GM23248 (cell line): ENCODE measurements around the gene PVRIG. TPM values are rescaled to one million over a fixed set of nuclear protein-coding genes. Genes with fewer than 3 reads are reported as not detected.
A peak's percentile ranks its signal among the peaks of the same experiment; 100 is the strongest.
"Not testable (repeated sequence)": the region's sequence is repeated elsewhere in the genome, so short reads cannot be mapped to it uniquely, and the experiment has no call there.

ENCODE experiments used
- DNase-seq: peaks from one replicate; pipeline ENCODE4 v3.0.0-alpha.2; 2015
- H2AFZ ChIP-seq: fragments of 200-600 bp; sonication (generic); 2 replicates; pipeline ENCODE4 v1.6.1; 2016; ENCODE audit warnings: antibody characterized with exemption
- H3F3A ChIP-seq: fragments of 200-600 bp; sonication (generic); 2 replicates; pipeline ENCODE4 v1.6.1; 2016; ENCODE audit warnings: mild to moderate bottlenecking, antibody characterized with exemption, mixed run types; ENCODE audit not compliant: insufficient read depth
- H3K27ac ChIP-seq: fragments of 200-600 bp; sonication (generic); 2 replicates; pipeline ENCODE4 v1.5.1; 2016; ENCODE audit warnings: mild to moderate bottlenecking
- H3K27me3 ChIP-seq: fragments of 200-600 bp; sonication (generic); replicated peaks from 2 replicates; pipeline ENCODE4 v1.6.1; 2016; ENCODE audit warnings: mild to moderate bottlenecking; ENCODE audit not compliant: insufficient read depth
- H3K36me3 ChIP-seq: fragments of 200-600 bp; sonication (generic); 2 replicates; pipeline ENCODE4 v1.6.1; 2016; ENCODE audit warnings: low read depth, mild to moderate bottlenecking
- H3K4me1 ChIP-seq: fragments of 200-600 bp; sonication (generic); 2 replicates; pipeline ENCODE4 v1.6.1; 2016; ENCODE audit warnings: mild to moderate bottlenecking; ENCODE audit not compliant: insufficient read depth
- H3K4me2 ChIP-seq: fragments of 200-600 bp; sonication (generic); one replicate; pipeline ENCODE4 v1.6.1; 2016; ENCODE audit warnings: mild to moderate bottlenecking; ENCODE audit not compliant: unreplicated experiment
- H3K4me3 ChIP-seq: fragments of 200-600 bp; sonication (generic); 2 replicates; pipeline ENCODE4 v1.5.1; 2016; ENCODE audit warnings: mild to moderate bottlenecking
- H3K79me2 ChIP-seq: fragments of 200-600 bp; sonication (generic); 2 replicates; pipeline ENCODE4 v1.6.1; 2016; ENCODE audit warnings: mild to moderate bottlenecking; ENCODE audit not compliant: insufficient read depth
- H3K9ac ChIP-seq: fragments of 200-600 bp; sonication (generic); 2 replicates; pipeline ENCODE4 v1.6.1; 2016; ENCODE audit warnings: mild to moderate bottlenecking
- H3K9me2 ChIP-seq: fragments of 200-600 bp; sonication (generic); 2 replicates; pipeline ENCODE4 v1.6.1; 2016; ENCODE audit warnings: mixed run types, mild to moderate bottlenecking, moderate library complexity; ENCODE audit not compliant: insufficient read depth
- H3K9me3 ChIP-seq: fragments of 200-600 bp; sonication (generic); one replicate; pipeline ENCODE4 v1.6.1; 2017; ENCODE audit warnings: low read depth
- H4K20me1 ChIP-seq: fragments of 200-600 bp; sonication (generic); 2 replicates; pipeline ENCODE4 v1.6.0; 2016; ENCODE audit not compliant: insufficient read depth
- EZH2 ChIP-seq: fragments of 200-600 bp; sonication (generic); IDR thresholded peaks from 2 replicates; pipeline ENCODE4 v1.6.1; 2018; ENCODE audit warnings: antibody characterized with exemption, mild to moderate bottlenecking; ENCODE audit not compliant: insufficient read depth, poor library complexity, severe bottlenecking
- EZH2phosphoT487 ChIP-seq: fragments of 200-600 bp; sonication (generic); IDR thresholded peaks from 2 replicates; pipeline ENCODE4 v1.6.1; 2018; ENCODE audit warnings: antibody characterized with exemption, moderate library complexity, mild to moderate bottlenecking, low read depth; ENCODE audit not compliant: insufficient read depth
- WGBS, 2 experiments: methylation state at CpG; one replicate each; pipeline ENCODE4 v1.1.6; 2015 to 2017; ENCODE audit warnings: low lambda C conversion rate in 2 of 2, low coverage in 1 of 2; ENCODE audit errors: missing lambda C conversion rate in 2 of 2; 5-methylcytosine and 5-hydroxymethylcytosine counted together
- in situ Hi-C: fragments of 300-500 bp; cut with MboI; formaldehyde crosslinking; loops from 2 replicates; pipeline ENCODE4 v1.15.0; 2020
- polyA plus RNA-seq: library from polyadenylated mRNA; unstranded; fragments of >200 nt; fragmentation: Nextera tagmentation; extraction: Ambion mirVana; gene quantifications from 2 replicates; pipeline ENCODE4 v1.2.1, GENCODE V29; 2016
- total RNA-seq: library from RNA; depleted of rRNA; stranded (reverse); fragments of >200 nt; shearing (Covaris generic); gene quantifications from 2 replicates; pipeline ENCODE4 v1.2.3, GENCODE V29; 2014

PVRIG gene
- total and polyA plus RNA-seq, 2 experiments from 2014 or later = not detected

DNA sequence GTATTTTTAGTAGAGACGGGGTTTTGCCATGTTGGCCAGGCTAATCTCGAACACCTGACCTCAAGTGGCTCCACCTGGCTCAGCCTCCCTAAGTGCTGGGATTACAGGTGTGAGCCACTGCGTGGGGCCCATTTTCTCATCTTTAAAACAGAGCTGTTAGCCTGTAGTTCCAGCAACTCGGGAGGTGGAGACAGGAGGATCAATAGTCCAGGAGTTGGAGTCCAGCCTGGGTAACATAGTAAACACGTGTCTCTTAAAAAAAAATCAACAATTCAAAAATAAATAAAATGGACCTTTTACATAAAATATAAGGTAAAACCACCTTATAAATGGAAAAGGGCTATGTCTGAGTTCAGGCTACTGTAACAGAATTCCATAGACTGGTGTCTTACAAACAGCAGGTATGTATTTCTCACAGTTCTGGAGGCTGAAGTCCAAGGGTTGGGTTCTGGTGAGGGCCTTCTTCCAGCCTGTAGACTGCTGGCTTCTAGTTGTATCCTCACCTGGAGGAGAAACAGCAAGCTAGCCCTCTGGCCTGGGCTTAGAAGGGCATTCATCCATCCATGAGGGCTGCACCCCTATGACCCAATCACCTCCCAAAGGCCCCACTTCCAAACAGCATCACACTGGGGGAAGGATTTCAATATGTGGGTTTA lies 7.0 kb upstream of the PVRIG start:
- DNase-seq = no peak
- no peak overlapping the region for H2AFZ ChIP-seq
- H3K4me3 ChIP-seq = no peak overlapping the region
- no peak overlapping the region for H3K4me2 ChIP-seq
- no peaks in the 10 kb centered on the region for H3K9me3 ChIP-seq
- H3K27ac ChIP-seq = no peak overlapping the region
- no peaks in the 10 kb centered on the region for H3F3A ChIP-seq
- H3K4me1 ChIP-seq = no peaks in the 10 kb centered on the region
- H3K79me2 ChIP-seq = no peaks in the 10 kb centered on the region
- H3K27me3 ChIP-seq = no peaks in the 10 kb centered on the region
- in situ Hi-C loops = no loop called here
- 85 to 90% methylated on average over 5 of the region's 5 CpGs for WGBS, 2 experiments
- no peaks in the 10 kb centered on the region for H3K36me3 ChIP-seq
- H4K20me1 ChIP-seq = no peaks in the 10 kb centered on the region
- TF ChIP-seq EZH2phosphoT487 = no peak
- no peak for TF ChIP-seq EZH2
- no peaks in the 10 kb centered on the region for H3K9me2 ChIP-seq
- H3K9ac ChIP-seq = no peak overlapping the region

DNA sequence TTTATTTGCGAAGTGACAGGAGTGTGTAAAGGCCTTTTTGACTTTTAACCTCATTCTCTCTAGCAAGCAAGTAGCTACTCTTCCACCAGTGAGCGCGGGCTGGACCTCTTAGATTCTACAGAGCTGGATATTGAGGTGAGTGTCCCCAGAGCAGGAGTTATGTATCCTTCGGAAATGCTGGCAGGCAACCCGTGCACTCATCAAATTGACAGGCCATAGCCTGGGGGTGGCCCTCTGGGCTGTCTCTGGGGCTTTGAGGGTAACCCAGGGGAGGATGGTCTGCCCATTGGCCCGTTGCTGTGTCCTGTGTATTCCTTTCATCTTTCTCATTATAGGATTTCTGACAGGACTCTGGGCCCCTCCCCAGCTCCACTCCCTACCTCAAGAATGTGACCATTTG lies 6.1 kb upstream of the PVRIG start:
- Histone ChIP-seq H2AFZ (no peak overlapping the region), H3F3A (no peaks in the 10 kb centered on the region), H4K20me1 (no peaks in the 10 kb centered on the region), H3K4me3 (no peak overlapping the region), H3K27me3 (no peaks in the 10 kb centered on the region), H3K9me3 (no peaks in the 10 kb centered on the region), H3K79me2 (no peaks in the 10 kb centered on the region), H3K9ac (no peak overlapping the region), H3K4me2 (no peak overlapping the region), H3K36me3 (no peaks in the 10 kb centered on the region), H3K27ac (no peak overlapping the region), H3K9me2 (no peaks in the 10 kb centered on the region), H3K4me1 (no peaks in the 10 kb centered on the region)
- in situ Hi-C loops = no loop called here
- TF ChIP-seq EZH2 (no peak), EZH2phosphoT487 (no peak)
- 73 to 77% methylated on average over 6 of the region's 6 CpGs for WGBS, 2 experiments
- no peak for DNase-seq

DNA sequence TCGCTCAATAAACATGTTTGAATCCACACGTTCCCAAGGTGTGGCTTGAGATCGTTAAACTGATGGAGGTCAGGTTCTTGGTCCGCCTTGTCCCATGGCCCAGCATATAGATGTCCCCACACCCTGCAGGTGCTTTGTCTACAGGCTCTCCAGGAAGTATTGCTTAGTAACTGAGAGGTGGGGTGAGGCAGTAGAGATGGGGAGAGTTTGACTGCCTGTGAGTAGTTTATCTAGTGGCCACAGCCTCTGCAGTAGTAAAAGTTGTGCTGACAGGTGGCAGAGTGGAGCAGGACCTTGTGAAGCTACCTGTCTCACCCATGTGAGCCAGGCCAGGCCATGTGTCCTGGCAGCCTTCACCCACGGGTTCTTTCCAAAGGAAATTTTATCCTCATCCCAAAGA lies 5.4 kb upstream of the PVRIG start:
- H3K9me2 ChIP-seq, DNase-seq, H3K4me1 ChIP-seq, H3K27ac ChIP-seq, H3K27me3 ChIP-seq, H3K9ac ChIP-seq, H2AFZ ChIP-seq, H3K4me3 ChIP-seq, in situ Hi-C loops, H3K9me3 ChIP-seq, H3K79me2 ChIP-seq, H4K20me1 ChIP-seq, H3K36me3 ChIP-seq, H3F3A ChIP-seq, H3K4me2 ChIP-seq: not testable (repeated sequence)
- 72 to 73% methylated on average over 5 of the region's 5 CpGs for WGBS, 2 experiments

DNA sequence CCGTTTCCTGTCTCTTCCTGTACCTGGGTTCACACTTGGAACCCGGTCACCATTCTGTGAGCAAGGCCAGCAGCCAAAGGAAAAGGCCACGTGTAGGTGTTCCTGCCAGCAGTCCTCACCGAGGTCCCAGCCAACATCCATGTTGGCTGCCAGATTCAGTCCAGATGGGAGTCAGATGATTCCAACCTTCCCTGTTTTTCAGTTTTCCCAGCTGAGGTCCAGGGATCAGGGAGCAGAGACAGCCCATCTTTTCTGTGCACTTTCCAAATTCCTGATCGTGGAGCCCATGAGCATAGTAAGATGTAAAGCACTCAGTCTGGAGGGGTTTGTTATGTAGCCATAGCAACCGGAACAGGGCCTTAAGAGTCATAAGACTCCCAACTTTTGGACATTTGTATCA lies 3.9 kb upstream of the PVRIG start:
- H3F3A ChIP-seq = no peaks in the 10 kb centered on the region
- H3K9me2 ChIP-seq = no peaks in the 10 kb centered on the region
- H3K9me3 ChIP-seq = no peaks in the 10 kb centered on the region
- DNase-seq = peak; percentile 47
- no peak overlapping the region for H3K9ac ChIP-seq
- TF ChIP-seq EZH2phosphoT487 (no peak), EZH2 (no peak)
- in situ Hi-C loops = no loop called here
- 19 to 20% methylated on average over 6 of the region's 6 CpGs for WGBS, 2 experiments
- H3K27ac ChIP-seq = no peak overlapping the region
- H2AFZ ChIP-seq = no peak overlapping the region
- no peaks in the 10 kb centered on the region for H4K20me1 ChIP-seq
- no peaks in the 10 kb centered on the region for H3K79me2 ChIP-seq
- H3K4me3 ChIP-seq = no peak overlapping the region
- no peaks in the 10 kb centered on the region for H3K36me3 ChIP-seq
- no peaks in the 10 kb centered on the region for H3K4me1 ChIP-seq
- H3K27me3 ChIP-seq = no peaks in the 10 kb centered on the region
- no peak overlapping the region for H3K4me2 ChIP-seq

DNA sequence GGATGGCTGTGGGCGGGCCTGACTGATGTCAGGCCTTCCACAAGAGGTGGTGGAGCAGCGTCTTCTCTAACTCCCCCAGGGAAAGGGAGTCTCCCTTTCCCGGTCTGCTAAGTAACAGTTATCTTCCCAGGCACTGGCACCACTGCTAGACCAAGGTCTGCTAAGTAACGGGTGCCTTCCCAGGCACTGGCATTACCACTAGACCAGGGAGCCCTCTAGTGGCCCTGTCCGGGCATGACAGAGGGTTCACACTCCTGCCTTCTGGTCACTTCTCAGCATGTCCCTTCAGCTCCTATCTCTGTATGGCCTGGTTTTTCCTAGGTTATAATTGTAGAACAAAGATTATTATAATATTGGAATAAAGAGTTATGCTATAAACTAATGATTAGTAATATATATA lies 1.8 kb upstream of the PVRIG start:
- H3K4me3 ChIP-seq, H2AFZ ChIP-seq, H3K79me2 ChIP-seq, H3K9ac ChIP-seq, H3K36me3 ChIP-seq, H3K4me1 ChIP-seq, in situ Hi-C loops, H3K27ac ChIP-seq, H3F3A ChIP-seq, H4K20me1 ChIP-seq, H3K4me2 ChIP-seq, H3K27me3 ChIP-seq, H3K9me2 ChIP-seq, H3K9me3 ChIP-seq: not testable (repeated sequence)
- peak; percentile 51 for DNase-seq
- WGBS, 2 experiments = 0 to 2% methylated on average over 2 of the region's 5 CpGs
